NOMO-1 treated with dmso at 0.1 percent for 144 hours (cell line): ENCODE data around the gene ATF6B.
A peak's percentile ranks its signal among the peaks of the same experiment; 100 is the strongest.
"Not testable (repeated sequence)": the region's sequence is repeated elsewhere in the genome, so short reads cannot be mapped to it uniquely, and the experiment has no call there.

Experiments used
- DNase-seq: peaks from one replicate; lab custom pipeline; 2025; ENCODE audit not compliant: unreplicated experiment; lab: John Stamatoyannopoulos, UW

ATF6B gene

GRCh38 chr6:32083812-32084768, 44.0 kb downstream of the ATF6B start:
- no peak for DNase-seq

- DNase-seq = no peak
Measured at GRCh38 chr6:32082935-32083334, 45.1 kb downstream of the ATF6B start.

GRCh38 chr6:32082478-32082877, 45.6 kb downstream of the ATF6B start:
- no peak for DNase-seq

GRCh38 chr6:32081168-32081990, 46.7 kb downstream of the ATF6B start:
- DNase-seq = peak; percentile 21

- DNase-seq = no peak
Measured at GRCh38 chr6:32079566-32080290, 48.3 kb downstream of the ATF6B start.

GRCh38 chr6:32076321-32076809, 51.7 kb downstream of the ATF6B start:
- no peak for DNase-seq

GRCh38 chr6:32075781-32076180, 52.3 kb downstream of the ATF6B start:
- no peak for DNase-seq

GRCh38 chr6:32074996-32075532, 53.0 kb downstream of the ATF6B start:
- DNase-seq = no peak

GRCh38 chr6:32073613-32074012, 54.4 kb downstream of the ATF6B start:
- DNase-seq = no peak

GRCh38 chr6:32073101-32073500, 54.9 kb downstream of the ATF6B start:
- no peak for DNase-seq

- DNase-seq = no peak
Measured at GRCh38 chr6:32070814-32071543, 57.1 kb downstream of the ATF6B start.

GRCh38 chr6:32069878-32070515, 58.0 kb downstream of the ATF6B start:
- no peak for DNase-seq

- no peak for DNase-seq
Measured at GRCh38 chr6:32069460-32069859, 58.6 kb downstream of the ATF6B start.

GRCh38 chr6:32068867-32069266, 59.2 kb downstream of the ATF6B start:
- no peak for DNase-seq

GRCh38 chr6:32068315-32068714, 59.7 kb downstream of the ATF6B start:
- not testable (repeated sequence) for DNase-seq

GRCh38 chr6:32067521-32067920, 60.5 kb downstream of the ATF6B start:
- DNase-seq = not testable (repeated sequence)
